SKM-1 treated with dmso at 0.1 percent for 144 hours (cell line): Measurements from ENCODE around the gene PTPRM.

ENCODE experiments used
- DNase-seq: peaks from one replicate; lab custom pipeline; 2025; ENCODE audit not compliant: unreplicated experiment; lab: John Stamatoyannopoulos, UW

Gene PTPRM

DNA sequence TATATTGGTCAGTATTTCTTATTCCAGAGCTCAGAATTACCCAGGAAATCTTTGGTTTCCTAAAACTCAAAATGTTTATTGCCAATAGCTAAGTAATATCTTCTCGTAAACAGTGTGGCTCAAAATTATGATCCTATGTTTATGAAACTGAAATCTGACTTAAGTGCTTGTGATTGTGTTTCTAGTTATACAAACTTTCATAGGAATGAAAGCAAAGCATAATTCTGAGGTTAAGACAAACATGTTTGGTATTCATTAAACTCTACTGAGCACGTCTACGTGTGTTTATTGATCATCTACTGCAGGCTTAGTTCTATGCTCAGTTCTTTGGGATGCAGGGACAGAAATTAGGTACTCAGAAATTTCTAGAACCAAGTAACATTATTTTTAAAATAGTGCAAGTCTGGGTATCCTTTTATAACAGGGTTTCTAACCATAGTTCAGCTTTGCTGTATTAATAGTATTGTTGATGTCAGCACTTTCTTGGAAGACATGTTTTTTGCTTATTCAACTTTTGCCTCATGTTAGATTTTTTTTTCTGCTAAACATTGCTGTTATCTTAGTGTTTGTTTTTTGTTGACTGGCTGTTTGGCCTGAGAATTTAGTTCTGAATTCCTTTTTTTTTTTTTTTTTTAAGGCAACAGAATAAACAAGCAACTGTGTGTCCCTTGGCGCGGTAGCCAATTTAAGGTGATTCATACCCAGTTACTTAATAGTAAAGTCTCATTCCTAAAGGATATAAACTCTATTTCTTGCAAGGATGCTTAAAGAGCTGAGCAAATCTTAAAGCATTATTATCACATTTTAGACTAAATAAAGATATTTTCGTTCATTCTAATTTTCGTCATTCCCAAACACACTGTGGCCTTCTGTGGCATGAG lies 31.3 kb downstream of the PTPRM start:
- no peak for DNase-seq

GRCh38 chr18:7600036-7600435 lies 32.9 kb downstream of the PTPRM start:
- no peak for DNase-seq

GRCh38 chr18:7600528-7601245 lies 33.6 kb downstream of the PTPRM start:
- peak; percentile 4 for DNase-seq

DNA sequence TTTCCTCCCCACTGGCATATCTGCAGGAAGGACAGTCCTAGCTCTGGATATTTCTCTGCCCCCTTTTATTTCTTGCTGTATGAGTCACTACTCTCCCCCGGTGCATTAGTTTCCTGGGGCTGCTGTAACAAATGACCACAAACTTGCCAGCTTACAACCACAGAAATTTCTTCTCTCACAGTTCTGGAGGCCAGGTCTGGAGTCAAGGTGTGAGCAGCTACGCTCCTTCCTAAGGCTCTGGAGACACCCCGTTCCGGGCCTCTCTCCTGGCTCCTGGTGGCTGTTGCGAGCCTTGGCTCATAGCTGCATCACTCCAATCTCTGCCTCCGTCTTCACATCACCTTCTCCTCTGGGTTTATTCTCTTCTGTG lies 34.1 kb downstream of the PTPRM start:
- peak; percentile 14 for DNase-seq

DNA sequence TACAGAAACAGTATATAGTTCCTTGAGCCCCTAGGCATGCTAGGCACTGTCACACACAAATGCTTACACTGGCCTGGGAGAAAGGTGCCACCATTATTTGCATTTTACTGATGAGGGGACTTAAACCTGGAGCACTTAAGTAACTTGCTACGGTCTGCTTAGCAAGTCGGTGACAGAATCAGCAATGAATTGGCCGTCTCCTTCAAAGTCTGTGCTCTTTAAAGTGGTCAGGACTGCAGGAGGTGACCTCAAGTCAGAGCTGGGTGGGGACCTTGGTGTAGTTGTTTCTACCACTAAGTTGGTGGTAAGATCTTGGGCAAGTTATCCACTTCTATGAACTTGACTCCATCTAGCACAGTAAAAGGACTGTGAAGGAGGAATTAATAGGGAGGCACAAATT lies 34.8 kb downstream of the PTPRM start:
- no peak for DNase-seq

DNA sequence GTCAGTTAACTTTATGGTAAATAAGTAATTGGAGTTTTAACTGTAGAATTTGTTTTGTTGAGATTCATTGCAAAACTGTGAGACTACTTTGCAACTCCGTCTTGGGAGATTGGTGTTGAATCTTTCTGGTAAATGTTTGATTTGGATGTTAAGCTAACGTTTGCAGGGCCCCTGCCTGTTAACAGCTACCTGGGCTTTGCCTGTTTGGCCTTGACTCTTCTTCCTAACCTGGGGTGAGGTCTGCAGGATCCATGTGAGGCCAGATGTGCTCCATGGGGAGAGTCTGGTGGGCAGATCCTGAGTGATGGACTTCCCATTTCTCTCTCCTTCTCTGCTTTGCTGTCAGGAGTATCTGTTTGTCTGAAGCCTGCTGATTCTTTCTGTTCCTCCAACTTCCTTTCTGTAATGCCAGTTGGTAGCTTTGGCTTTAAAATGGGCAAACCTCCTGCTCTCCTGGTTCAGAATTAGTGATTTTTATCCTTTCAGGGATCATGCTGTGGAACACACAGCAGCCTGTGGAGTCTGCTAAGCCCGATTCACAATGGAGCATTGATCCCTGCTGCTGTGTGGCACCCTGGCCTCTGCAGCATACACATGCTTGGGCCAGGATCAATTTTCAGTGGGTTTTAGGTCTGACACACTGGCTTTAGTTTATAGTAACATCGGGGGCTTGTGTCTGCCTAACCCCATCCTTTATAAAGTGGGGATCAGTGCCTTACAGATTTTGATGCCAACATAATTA lies 36.3 kb downstream of the PTPRM start:
- no peak for DNase-seq

DNA sequence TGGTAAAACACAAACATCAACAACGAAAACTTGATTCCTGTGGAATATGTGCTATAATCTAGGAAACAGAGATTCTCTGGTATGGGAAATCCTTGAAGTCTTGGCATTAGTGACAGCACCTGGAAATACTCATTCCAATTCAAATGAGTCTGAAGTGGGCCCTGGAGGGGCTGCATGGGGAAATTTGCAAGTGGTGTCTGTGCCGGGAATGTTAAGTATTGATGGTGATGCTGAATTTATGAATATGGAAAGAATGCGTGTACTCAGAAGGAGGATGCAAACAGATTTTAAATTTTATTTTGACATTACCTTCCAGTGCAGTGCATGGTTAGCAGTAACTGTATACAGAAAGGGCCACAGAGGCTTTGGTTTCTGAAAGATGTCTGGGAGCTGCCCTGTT lies 37.2 kb downstream of the PTPRM start:
- no peak for DNase-seq

- DNase-seq, result no peak
These were observed 38.6 kb downstream of the PTPRM start for GRCh38 chr18:7605705-7606104.

DNA sequence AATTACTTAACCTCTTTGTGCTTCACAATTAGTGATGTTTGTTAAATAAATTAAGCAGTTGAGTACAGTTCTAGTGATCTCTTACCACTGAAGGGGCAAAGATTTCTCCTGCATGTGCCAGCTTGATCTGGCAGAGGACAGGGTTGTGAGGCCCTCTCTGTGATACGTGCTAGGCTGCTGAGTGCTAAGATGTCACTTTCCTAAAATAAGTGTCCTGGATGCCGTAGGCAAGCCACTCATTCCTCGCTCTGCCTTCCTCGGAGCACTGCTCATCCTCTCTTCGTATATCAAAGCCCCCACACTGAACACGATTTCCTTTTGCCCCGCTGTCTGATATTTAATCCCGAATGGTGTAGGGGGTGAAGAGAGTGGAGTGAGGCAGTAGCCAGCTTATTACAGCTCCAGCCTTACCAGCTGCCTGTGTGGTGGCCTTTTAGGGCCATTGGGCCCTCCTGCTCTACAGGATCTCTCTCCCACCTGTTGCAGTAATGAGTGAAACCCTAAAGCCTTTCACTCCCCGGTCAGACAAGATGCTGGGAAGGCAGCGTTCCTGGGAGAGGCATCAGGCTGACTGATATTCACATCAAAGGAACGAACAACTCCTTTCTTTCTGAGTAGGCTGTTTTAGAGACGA lies 40.5 kb downstream of the PTPRM start:
- no peak for DNase-seq

DNA sequence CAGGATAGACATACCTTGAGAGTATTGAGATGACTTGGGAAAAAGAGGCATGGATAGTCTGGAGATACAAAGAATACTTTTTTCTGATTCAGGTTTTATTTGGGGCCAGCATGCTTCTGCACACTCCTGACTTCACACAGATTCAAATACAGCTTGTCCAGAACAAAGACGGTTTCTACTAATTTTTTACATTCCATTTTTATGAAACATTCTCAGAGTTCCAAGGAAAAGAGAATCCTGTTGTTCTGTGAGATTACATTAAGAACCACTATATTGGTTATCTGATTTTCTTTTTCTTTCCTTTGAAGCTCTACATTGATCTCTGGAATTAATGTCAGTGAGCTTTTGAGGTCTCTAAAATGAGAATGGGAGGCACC lies 41.0 kb downstream of the PTPRM start:
- no peak for DNase-seq

- no peak for DNase-seq
These were observed 41.7 kb downstream of the PTPRM start for GRCh38 chr18:7608781-7609201.

- DNase-seq, result no peak
These were observed 42.5 kb downstream of the PTPRM start for GRCh38 chr18:7609617-7610016.

DNA sequence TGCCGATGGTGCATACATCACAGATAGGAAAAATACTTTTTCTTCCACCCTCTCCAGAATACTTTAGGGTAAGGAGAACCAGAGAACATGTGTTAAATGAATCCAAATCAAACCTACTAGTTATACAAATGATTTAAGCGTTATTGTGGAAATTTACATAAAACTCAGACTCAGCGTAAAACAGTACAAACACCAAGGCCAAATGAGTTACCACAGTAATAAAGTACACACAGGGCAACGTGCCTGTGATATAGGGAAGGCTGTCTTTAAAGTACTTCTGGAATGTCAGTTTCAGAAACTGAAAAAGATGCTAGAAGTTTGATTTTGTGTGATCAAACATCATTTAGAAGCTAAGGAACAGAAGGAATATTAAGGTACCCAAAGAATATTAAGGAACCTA lies 46.9 kb downstream of the PTPRM start:
- no peak for DNase-seq

GRCh38 chr18:7615840-7616239 lies 48.7 kb downstream of the PTPRM start:
- no peak for DNase-seq

GRCh38 chr18:7616661-7617060 lies 49.5 kb downstream of the PTPRM start:
- DNase-seq, result no peak

GRCh38 chr18:7617738-7618422 lies 50.8 kb downstream of the PTPRM start:
- no peak for DNase-seq

- no peak for DNase-seq
These were observed 51.9 kb downstream of the PTPRM start for GRCh38 chr18:7618891-7619442.

DNA sequence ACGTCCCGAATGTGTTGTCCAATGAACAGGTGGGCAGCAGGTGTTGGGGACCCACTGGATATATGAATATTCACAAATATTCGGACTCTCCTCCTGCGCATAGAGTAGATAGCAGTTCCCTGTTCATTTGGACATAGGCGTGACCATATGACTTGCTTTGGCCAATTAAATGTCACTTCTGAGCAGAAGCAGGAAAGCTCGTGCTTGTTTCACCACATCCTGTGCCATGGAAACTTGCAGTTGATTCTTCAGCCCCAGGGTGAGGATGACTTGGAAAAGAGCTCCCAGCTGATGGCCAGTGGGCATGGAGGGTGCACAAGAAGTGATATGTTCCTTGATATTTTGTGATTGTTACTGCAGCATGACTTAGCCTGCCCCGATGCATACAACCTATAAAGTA lies 52.6 kb downstream of the PTPRM start:
- DNase-seq, result no peak

GRCh38 chr18:7622721-7623120 lies 55.6 kb downstream of the PTPRM start:
- DNase-seq, result no peak

DNA sequence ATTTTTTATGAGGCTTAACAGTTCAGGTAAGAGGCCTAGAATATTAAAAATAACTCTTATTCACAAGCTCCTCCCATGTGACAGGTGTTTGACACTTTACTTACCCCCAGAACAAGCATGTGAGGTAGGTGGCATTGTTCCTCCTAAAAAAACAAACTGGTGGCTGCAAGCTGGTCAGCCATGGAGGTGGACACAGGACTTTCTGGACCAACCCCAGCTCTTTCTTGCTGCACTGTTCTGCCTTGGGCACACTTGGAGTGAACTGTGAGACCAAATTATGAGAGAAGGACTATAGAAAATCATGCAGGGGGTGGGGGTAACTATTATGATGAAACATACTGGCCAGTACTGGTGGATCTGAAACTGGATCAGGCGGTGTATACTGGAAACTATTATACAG lies 56.6 kb downstream of the PTPRM start:
- DNase-seq, result no peak
